GM12891 (cell line): ENCODE results near the gene F8.

Source experiments
- POLR2A ChIP-seq: IDR thresholded peaks from 2 replicates; pipeline ENCODE4 v1.6.1; 2011; ENCODE audit warnings: low read depth, low read length, control low read depth
- POLR2AphosphoS5 ChIP-seq: IDR thresholded peaks from 2 replicates; pipeline ENCODE4 v1.6.1; 2011; ENCODE audit warnings: low read depth, low read length, control low read depth
- TAF1 ChIP-seq: IDR thresholded peaks from 2 replicates; pipeline ENCODE4 v1.6.1; 2011; ENCODE audit warnings: low read depth, low read length, control low read depth

- TF ChIP-seq POLR2A (no peak), POLR2AphosphoS5 (no peak), TAF1 (no peak)
These were observed 1.9 kb downstream of the F8 start for GRCh38 chrX:155020591-155020990.
